SK-N-SH (cell line): Measurements from ENCODE around the gene HSD11B1. TPM values are rescaled to one million over a fixed set of nuclear protein-coding genes. Genes with fewer than 3 reads are reported as not detected.

Experiments
- CTCF ChIA-PET: fragments of 300-600, 350-600 bp; formaldehyde crosslinking; extraction: SDS; loops from one replicate; lab custom pipeline; 2021; lab: Yijun Ruan, JAX
- POLR2A ChIA-PET: fragments of 350-600 bp; sonication (Branson Sonifier 250); formaldehyde crosslinking; extraction: SDS; loops from one replicate; lab custom pipeline; 2020; ENCODE audit warnings: antibody characterized with exemption, inconsistent platforms; lab: Yijun Ruan, JAX
- DNase-seq: peaks from one replicate; pipeline ENCODE4 v3.0.0; 2012
- H2AFZ ChIP-seq: fragments of 200-600 bp; sonication (generic); 2 replicates; pipeline ENCODE4 v1.8.1; 2016; ENCODE audit warnings: antibody characterized with exemption, mild to moderate bottlenecking, low read depth
- H3F3A ChIP-seq: fragments of 200-600 bp; sonication (generic); replicated peaks from 2 replicates; pipeline ENCODE3; 2016; ENCODE audit warnings: antibody characterized with exemption, mild to moderate bottlenecking; ENCODE audit not compliant: insufficient read depth
- H3K27ac ChIP-seq, 2 experiments: fragments of 200-500 bp in 1 of 2; fragments of 200-600 bp in 1 of 2; sonication (Bioruptor generic) in 1 of 2; sonication (generic), shearing (Covaris generic) in 1 of 2; 2 replicates each; pipeline versions ENCODE4 v1.5.1 to v1.6.1; 2014 to 2016; ENCODE audit warnings: low read depth in 2 of 2, inconsistent platforms in 1 of 2, low read length in 1 of 2, mild to moderate bottlenecking in 1 of 2, mixed read lengths in 1 of 2
- H3K27me3 ChIP-seq: fragments of 200-600 bp; sonication (generic), shearing (Covaris generic); 2 replicates; pipeline ENCODE4 v1.6.1; 2016; ENCODE audit warnings: mixed run types; ENCODE audit not compliant: insufficient read depth
- H3K36me3 ChIP-seq, 2 experiments: fragments of 200-500 bp in 1 of 2; fragments of 200-600 bp in 1 of 2; sonication (Bioruptor generic) in 1 of 2; sonication (generic) in 1 of 2; replicated peaks in 1 of 2; 2 replicates each; pipeline versions ENCODE3 to v1.5.1; 2014 to 2016; ENCODE audit warnings: low read length in 1 of 2, mild to moderate bottlenecking in 1 of 2; ENCODE audit not compliant: insufficient read depth in 2 of 2, control insufficient read depth in 1 of 2
- H3K4me1 ChIP-seq, 2 experiments: fragments of 200-500 bp in 1 of 2; fragments of 200-600 bp in 1 of 2; sonication (Bioruptor generic) in 1 of 2; sonication (generic), shearing (Covaris generic) in 1 of 2; 2 replicates each; pipeline versions ENCODE4 v1.5.1 to v1.6.1; 2014 to 2016; ENCODE audit warnings: low read depth in 1 of 2, low read length in 1 of 2, mixed run types in 1 of 2; ENCODE audit not compliant: insufficient read depth in 2 of 2, control insufficient read depth in 1 of 2
- H3K4me2 ChIP-seq: fragments of 200-600 bp; sonication (generic), shearing (Covaris generic); 2 replicates; pipeline ENCODE4 v1.6.1; 2017; ENCODE audit warnings: mixed run types
- H3K4me3 ChIP-seq, 2 experiments: fragments of 200-500 bp in 1 of 2; fragments of 200-600 bp in 1 of 2; sonication (Bioruptor generic) in 1 of 2; sonication (generic), shearing (Covaris generic) in 1 of 2; 2 replicates each; pipeline versions ENCODE4 v1.5.1 to v1.8.1; 2014 to 2016; ENCODE audit warnings: low read depth in 2 of 2, inconsistent platforms in 1 of 2, low read length in 1 of 2, mild to moderate bottlenecking in 1 of 2, mixed read lengths in 1 of 2, moderate library complexity in 1 of 2
- H3K79me2 ChIP-seq: fragments of 200-600 bp; sonication (generic); 2 replicates; pipeline ENCODE4 v1.8.1; 2017; ENCODE audit warnings: mild to moderate bottlenecking; ENCODE audit not compliant: insufficient read depth
- H3K9ac ChIP-seq: fragments of 200-600 bp; sonication (generic); 2 replicates; pipeline ENCODE4 v1.6.1; 2017; ENCODE audit warnings: mixed run types
- H3K9me2 ChIP-seq: fragments of 200-600 bp; sonication (generic); 2 replicates; pipeline ENCODE4 v1.6.1; 2017; ENCODE audit warnings: mixed run types
- H3K9me3 ChIP-seq: fragments of 200-600 bp; sonication (generic); 2 replicates; pipeline ENCODE4 v1.6.1; 2017; ENCODE audit warnings: mixed run types, mild to moderate bottlenecking, moderate library complexity
- H4K20me1 ChIP-seq: fragments of 200-600 bp; sonication (generic); 2 replicates; pipeline ENCODE4 v1.6.1; 2017; ENCODE audit warnings: mild to moderate bottlenecking, mixed run types; ENCODE audit not compliant: insufficient read depth
- CHD2 ChIP-seq: fragments of 150-350 bp; IDR thresholded peaks from 2 replicates; pipeline ENCODE4 v1.6.1; 2018; ENCODE audit warnings: low read length; ENCODE audit not compliant: partially characterized antibody
- ELF1 ChIP-seq: IDR thresholded peaks from 2 replicates; pipeline ENCODE4 v1.4.0; 2012
- EZH2phosphoT487 ChIP-seq: fragments of 200-600 bp; sonication (generic); IDR thresholded peaks from 2 replicates; pipeline ENCODE4 v1.6.1; 2017; ENCODE audit warnings: low read depth, mixed run types, mild to moderate bottlenecking, antibody characterized with exemption, moderate library complexity, borderline replicate concordance
- FOSL2 ChIP-seq: IDR thresholded peaks from 2 replicates; pipeline ENCODE4 v1.4.0; 2012; ENCODE audit warnings: low read depth, mild to moderate bottlenecking, moderate library complexity, borderline replicate concordance
- FOXM1 ChIP-seq: IDR thresholded peaks from 2 replicates; pipeline ENCODE4 v1.4.0; 2012; ENCODE audit warnings: low read depth, mild to moderate bottlenecking
- GABPA ChIP-seq: IDR thresholded peaks from 2 replicates; pipeline ENCODE4 v1.4.0; 2012; ENCODE audit warnings: low read depth, mild to moderate bottlenecking
- MAX ChIP-seq: IDR thresholded peaks from 2 replicates; pipeline ENCODE4 v1.4.0; 2012; ENCODE audit warnings: low read depth
- NRF1 ChIP-seq: IDR thresholded peaks from 2 replicates; pipeline ENCODE4 v1.6.1; 2012; ENCODE audit warnings: low read depth, mild to moderate bottlenecking, low read length
- PBX3 ChIP-seq: IDR thresholded peaks from 2 replicates; pipeline ENCODE4; 2012
- POLR2AphosphoS5 ChIP-seq: IDR thresholded peaks from 2 replicates; pipeline ENCODE4 v1.6.1; 2012; ENCODE audit warnings: low read depth, low read length
- RAD21 ChIP-seq: IDR thresholded peaks from 2 replicates; pipeline ENCODE4 v1.6.1; 2012; ENCODE audit warnings: mild to moderate bottlenecking, low read length
- RCOR1 ChIP-seq: fragments of 150-350 bp; IDR thresholded peaks from 2 replicates; pipeline ENCODE4 v1.6.1; 2017; ENCODE audit warnings: antibody characterized with exemption, low read length
- REST ChIP-seq: IDR thresholded peaks from 2 replicates; pipeline ENCODE4 v1.6.1; 2012; ENCODE audit warnings: mild to moderate bottlenecking, low read depth, low read length, moderate library complexity
- RFX5 ChIP-seq: IDR thresholded peaks from 2 replicates; pipeline ENCODE4 v1.6.1; 2012; ENCODE audit warnings: mild to moderate bottlenecking, improper control_type of control experiment, low read length
- RXRA ChIP-seq: IDR thresholded peaks from 2 replicates; pipeline ENCODE4 v1.4.0; 2012; ENCODE audit warnings: low read depth, mild to moderate bottlenecking, borderline replicate concordance
- SIN3A ChIP-seq: IDR thresholded peaks from 2 replicates; pipeline ENCODE4 v1.6.1; 2012; ENCODE audit warnings: low read depth, mild to moderate bottlenecking, low read length, moderate library complexity, borderline replicate concordance
- TAF1 ChIP-seq: IDR thresholded peaks from 2 replicates; pipeline ENCODE4 v1.6.1; 2012; ENCODE audit warnings: low read depth, mild to moderate bottlenecking, low read length, moderate library complexity, borderline replicate concordance
- TEAD4 ChIP-seq: IDR thresholded peaks from 2 replicates; pipeline ENCODE4 v1.4.0; 2012; ENCODE audit warnings: mild to moderate bottlenecking, borderline replicate concordance; ENCODE audit not compliant: insufficient read depth
- YY1 ChIP-seq: IDR thresholded peaks from 2 replicates; pipeline ENCODE4 v1.4.0; 2012; ENCODE audit warnings: low read depth, mild to moderate bottlenecking
- ZBTB33 ChIP-seq: IDR thresholded peaks from 2 replicates; pipeline ENCODE4 v1.4.0; 2012; ENCODE audit warnings: low read depth, borderline replicate concordance
- WGBS: methylation state at CpG from one replicate; pipeline ENCODE4 v1.1.6; 2017; ENCODE audit warnings: low lambda C conversion rate; 5-methylcytosine and 5-hydroxymethylcytosine counted together
- polyA plus RNA-seq, 3 experiments: library from polyadenylated mRNA; depleted of rRNA; stranded (reverse); fragments of >200 nt; gene quantifications; 2 replicates each; pipeline ENCODE4 v1.2.3, GENCODE V29; 2012

The HSD11B1 gene
- polyA plus RNA-seq, 1 of the 3 experiments (the other 2 are of a cell fraction), result 0.23 TPM

GRCh38 chr1:209717818-209718217 lies 13.2 kb downstream of the HSD11B1 start (continued):
- TF ChIP-seq PBX3, result no peak
- TF ChIP-seq GABPA, result no peak
- no peak for TF ChIP-seq MAX
- no peak for TF ChIP-seq YY1
- no peak for TF ChIP-seq TAF1

GRCh38 chr1:209720326-209720725 lies 15.7 kb downstream of the HSD11B1 start:
- Histone ChIP-seq H3K27ac (peak overlapping the region in 1 of 2 experiments; percentile 92; a peak in 2 of 4 replicates), H3K9me2 (no peaks in the 10 kb centered on the region), H3K9me3 (no peaks in the 10 kb centered on the region), H4K20me1 (no peaks in the 10 kb centered on the region), H3K79me2 (no peaks in the 10 kb centered on the region), H2AFZ (no peak overlapping the region), H3K4me1 (peaks cover 0 to 14% of the 10 kb centered on the region in 2 experiments; a peak in 1 of 4 replicates), H3K4me3 (no peak overlapping the region), H3F3A (peaks cover 37% of the 10 kb centered on the region), H3K4me2 (no peak overlapping the region), H3K36me3 (no peaks in the 10 kb centered on the region), H3K9ac (no peak overlapping the region), H3K27me3 (no peaks in the 10 kb centered on the region)
- CTCF ChIA-PET, result interaction anchor here (2.2 kb wide), 1 partner anchor 151 kb away, joined by 5 read pairs; no protein-coding TSS in a partner anchor
- DNase-seq, result no peak
- no peak for TF ChIP-seq ELF1
- no peak for TF ChIP-seq FOSL2
- no peak for TF ChIP-seq ZBTB33
- TF ChIP-seq REST, result no peak
- TF ChIP-seq FOXM1, result no peak
- no peak for TF ChIP-seq POLR2AphosphoS5
- TF ChIP-seq TEAD4, result no peak
- no peak for TF ChIP-seq GABPA
- no peak for TF ChIP-seq PBX3
- TF ChIP-seq RXRA, result no peak
- TF ChIP-seq EZH2phosphoT487, result no peak
- no peak for TF ChIP-seq YY1
- no peak for TF ChIP-seq CHD2
- TF ChIP-seq SIN3A, result no peak
- no peak for TF ChIP-seq RCOR1
- TF ChIP-seq NRF1, result no peak
- no peak for TF ChIP-seq RFX5
- no peak for TF ChIP-seq RAD21
- 85% methylated on average over 4 of the region's 4 CpGs for WGBS
- POLR2A ChIA-PET, result no interaction called here
